HEK293 (cell line): Measurements from ENCODE around the gene SPATA7.

Experiments
- CTCF ChIA-PET: fragments of 350-600 bp; formaldehyde crosslinking; extraction: SDS; loops from one replicate; lab custom pipeline; 2021; ENCODE audit warnings: antibody characterized with exemption; lab: Yijun Ruan, JAX
- POLR2A ChIA-PET: fragments of 300-600 bp; formaldehyde crosslinking; extraction: SDS; loops from one replicate; lab custom pipeline; 2020; ENCODE audit warnings: antibody characterized with exemption, inconsistent platforms; lab: Yijun Ruan, JAX
- H3K27ac ChIP-seq: fragments of 200-500 bp; sonication (Bioruptor generic); 2 replicates; pipeline ENCODE4 v1.5.1; 2014; ENCODE audit warnings: low read depth, low read length, control low read depth, inconsistent platforms; ENCODE audit errors: extremely low read depth
- H3K36me3 ChIP-seq, 2 experiments: fragments of 200-500 bp in 1 of 2; sonication (Bioruptor generic) in 1 of 2; 1 replicate in 1 of 2; 2 replicates in 1 of 2; pipeline ENCODE4 v1.5.1; 2014 to 2017; ENCODE audit warnings: inconsistent platforms in 2 of 2, low read length in 2 of 2; ENCODE audit not compliant: control insufficient read depth in 2 of 2, insufficient read depth in 1 of 2
- H3K4me1 ChIP-seq: fragments of 200-500 bp; sonication (Bioruptor generic); 2 replicates; pipeline ENCODE4 v1.5.1; 2014; ENCODE audit warnings: mild to moderate bottlenecking, low read length, inconsistent platforms; ENCODE audit not compliant: control insufficient read depth, insufficient read depth
- H3K4me3 ChIP-seq: 2 replicates; pipeline ENCODE4 v1.5.1; 2011; ENCODE audit warnings: low read depth, mild to moderate bottlenecking, control low read depth, low read length, moderate library complexity
- H3K9me3 ChIP-seq: fragments of 200-500 bp; sonication (Bioruptor generic); 2 replicates; pipeline ENCODE4 v1.5.1; 2014; ENCODE audit warnings: low read depth, low read length, inconsistent platforms; ENCODE audit not compliant: control insufficient read depth, insufficient read depth
- HIC1 ChIP-seq: fragments of 450-650 bp; formaldehyde crosslinking; IDR thresholded peaks from 2 replicates; pipeline ENCODE4 v1.5.1; 2016; ENCODE audit warnings: missing biosample characterization, missing genetic modification characterization
- KLF7 ChIP-seq: fragments of 450-650 bp; formaldehyde crosslinking; IDR thresholded peaks from 2 replicates; pipeline ENCODE4 v1.5.1; 2016; ENCODE audit warnings: missing biosample characterization, missing genetic modification characterization, borderline replicate concordance
- PATZ1 ChIP-seq: fragments of 450-650 bp; formaldehyde crosslinking; IDR thresholded peaks from 2 replicates; pipeline ENCODE4 v1.5.1; 2016; ENCODE audit warnings: missing biosample characterization, missing genetic modification characterization
- PRDM10 ChIP-seq: fragments of 450-650 bp; formaldehyde crosslinking; IDR thresholded peaks from 2 replicates; pipeline ENCODE4 v1.5.1; 2016; ENCODE audit warnings: missing biosample characterization, missing genetic modification characterization
- TCF7L2 ChIP-seq: IDR thresholded peaks from 2 replicates; pipeline ENCODE4 v1.6.1; 2011; ENCODE audit warnings: low read depth, mild to moderate bottlenecking, inconsistent platforms, low read length, moderate library complexity, borderline replicate concordance
- ZBTB48 ChIP-seq: fragments of 450-650 bp; formaldehyde crosslinking; IDR thresholded peaks from 2 replicates; pipeline ENCODE4 v1.5.1; 2016; ENCODE audit warnings: missing biosample characterization, missing genetic modification characterization
- ZNF121 ChIP-seq: fragments of 450-650 bp; formaldehyde crosslinking; IDR thresholded peaks from 2 replicates; pipeline ENCODE4 v1.5.1; 2016; ENCODE audit warnings: missing biosample characterization, missing genetic modification characterization
- ZNF155 ChIP-seq: fragments of 450-650 bp; formaldehyde crosslinking; IDR thresholded peaks from 2 replicates; pipeline ENCODE4 v1.5.1; 2016; ENCODE audit warnings: missing biosample characterization, missing genetic modification characterization
- ZNF23 ChIP-seq: fragments of 450-650 bp; formaldehyde crosslinking; IDR thresholded peaks from 2 replicates; pipeline ENCODE4 v1.5.1; 2016; ENCODE audit warnings: missing biosample characterization, missing genetic modification characterization, borderline replicate concordance
- ZNF248 ChIP-seq: fragments of 450-650 bp; formaldehyde crosslinking; IDR thresholded peaks from 2 replicates; pipeline ENCODE4 v1.5.1; 2017; ENCODE audit warnings: missing biosample characterization, missing genetic modification characterization
- ZNF391 ChIP-seq: fragments of 450-650 bp; formaldehyde crosslinking; IDR thresholded peaks from 2 replicates; pipeline ENCODE4 v1.5.1; 2016; ENCODE audit warnings: low read depth, missing biosample characterization, missing genetic modification characterization, borderline replicate concordance
- ZNF394 ChIP-seq: fragments of 450-650 bp; formaldehyde crosslinking; IDR thresholded peaks from 2 replicates; pipeline ENCODE4 v1.5.1; 2016; ENCODE audit warnings: missing biosample characterization, missing genetic modification characterization, mild to moderate bottlenecking, moderate library complexity, borderline replicate concordance
- ZNF488 ChIP-seq: fragments of 450-650 bp; formaldehyde crosslinking; IDR thresholded peaks from 2 replicates; pipeline ENCODE4 v1.5.1; 2016; ENCODE audit warnings: missing biosample characterization, missing genetic modification characterization
- ZNF548 ChIP-seq: fragments of 450-650 bp; formaldehyde crosslinking; IDR thresholded peaks from 2 replicates; pipeline ENCODE4 v1.5.1; 2016; ENCODE audit warnings: missing biosample characterization, missing genetic modification characterization
- ZNF555 ChIP-seq: fragments of 450-650 bp; formaldehyde crosslinking; conservative IDR thresholded peaks from 2 replicates; pipeline ENCODE4 v1.5.1; 2017; ENCODE audit warnings: missing biosample characterization, mild to moderate bottlenecking, missing genetic modification characterization, inconsistent platforms
- ZNF580 ChIP-seq: fragments of 450-650 bp; formaldehyde crosslinking; IDR thresholded peaks from 2 replicates; pipeline ENCODE4 v1.5.1; 2016; ENCODE audit warnings: missing biosample characterization, missing genetic modification characterization
- ZNF791 ChIP-seq: fragments of 450-650 bp; formaldehyde crosslinking; IDR thresholded peaks from 2 replicates; pipeline ENCODE4 v1.5.1; 2016; ENCODE audit warnings: missing biosample characterization, missing genetic modification characterization

The SPATA7 gene

GRCh38 chr14:88342980-88343379, 42.5 kb upstream of the SPATA7 start (continued):
- TF ChIP-seq PRDM10 (no peak), ZNF548 (tag by site-specific recombination) (no peak)

GRCh38 chr14:88346048-88346639, 39.3 kb upstream of the SPATA7 start:
- ChIA-PET CTCF (no interaction called here), POLR2A (no interaction called here)
- no peak overlapping the region for H3K4me3 ChIP-seq
- no peaks in the 10 kb centered on the region for H3K36me3 ChIP-seq
- TF ChIP-seq ZBTB48 (tag by site-specific recombination) (peak; percentile 43; the same call in 1 of the 2 replicates), ZNF580 (tag by site-specific recombination) (no peak)
- H3K9me3 ChIP-seq, result no peaks in the 10 kb centered on the region
- no peak overlapping the region for H3K27ac ChIP-seq
- peaks cover 2% of the 10 kb centered on the region; the same call in 1 of the 2 replicates for H3K4me1 ChIP-seq

GRCh38 chr14:88348546-88348945, 36.9 kb upstream of the SPATA7 start:
- Histone ChIP-seq H3K9me3 (no peaks in the 10 kb centered on the region), H3K4me3 (no peak overlapping the region), H3K4me1 (peaks cover 2% of the 10 kb centered on the region; the same call in 1 of the 2 replicates)
- no peak for TF ChIP-seq ZNF791 (tag by site-specific recombination)
- TF ChIP-seq ZNF121 (tag by site-specific recombination), result no peak
- no peak for TF ChIP-seq ZNF488 (tag by site-specific recombination)
- no peak for TF ChIP-seq ZNF555 (tag by site-specific recombination)
- no peak for TF ChIP-seq ZNF394 (tag by site-specific recombination)
- TF ChIP-seq HIC1, result no peak
- no peak for TF ChIP-seq KLF7 (tag by site-specific recombination)
- no peak for TF ChIP-seq ZNF391
- no peak for TF ChIP-seq ZNF23 (tag by site-specific recombination)
- no peak for TF ChIP-seq PATZ1 (tag by site-specific recombination)
- no peak for TF ChIP-seq TCF7L2
- no peak for TF ChIP-seq ZBTB48 (tag by site-specific recombination)
- TF ChIP-seq ZNF155, result no peak
- no peak for TF ChIP-seq ZNF248 (tag by site-specific recombination)
- TF ChIP-seq, all 188 proteins: peak for 0
- Histone ChIP-seq H3K36me3 (no peaks in the 10 kb centered on the region), H3K27ac (no peak overlapping the region)
- CTCF ChIA-PET, result no interaction called here
- POLR2A ChIA-PET, result no interaction called here
